HUES6 (cell line): ENCODE data around the gene MOSMO.
"Not testable (repeated sequence)": the region's sequence is repeated elsewhere in the genome, so short reads cannot be mapped to it uniquely, and the experiment has no call there.

Experiments used
- H3K27ac ChIP-seq: 2 replicates; pipeline ENCODE4 v1.7.0; 2013; ENCODE audit warnings: low read depth, mild to moderate bottlenecking, low read length, inconsistent platforms
- H3K27me3 ChIP-seq: 2 replicates; pipeline ENCODE4 v1.6.1; 2013; ENCODE audit warnings: low read length; ENCODE audit not compliant: control insufficient read depth, insufficient read depth
- H3K36me3 ChIP-seq: 2 replicates; pipeline ENCODE4 v1.6.1; 2013; ENCODE audit warnings: low read length; ENCODE audit not compliant: control insufficient read depth, insufficient read depth
- H3K4me1 ChIP-seq: 2 replicates; pipeline ENCODE4 v1.6.1; 2013; ENCODE audit warnings: low read length; ENCODE audit not compliant: control insufficient read depth, insufficient read depth
- H3K4me3 ChIP-seq: 2 replicates; pipeline ENCODE4 v1.5.1; 2013; ENCODE audit warnings: low read depth, low read length
- H3K9ac ChIP-seq: one replicate; pipeline ENCODE4 v1.6.1; 2013; ENCODE audit warnings: mild to moderate bottlenecking, low read length
- H3K9me3 ChIP-seq: 2 replicates; pipeline ENCODE4 v1.6.1; 2013; ENCODE audit warnings: low read depth, low read length; ENCODE audit not compliant: control insufficient read depth, insufficient read depth

Gene MOSMO

GRCh38 chr16:22043882-22044281 is 36.0 kb downstream of the MOSMO start:
- H3K36me3 ChIP-seq, H3K9ac ChIP-seq, H3K9me3 ChIP-seq, H3K4me3 ChIP-seq, H3K27me3 ChIP-seq, H3K4me1 ChIP-seq, H3K27ac ChIP-seq: not testable (repeated sequence)

GRCh38 chr16:22045888-22046287 is 38.0 kb downstream of the MOSMO start:
- H3K9ac ChIP-seq, H3K4me1 ChIP-seq, H3K27ac ChIP-seq, H3K4me3 ChIP-seq, H3K27me3 ChIP-seq, H3K36me3 ChIP-seq, H3K9me3 ChIP-seq: not testable (repeated sequence)

DNA sequence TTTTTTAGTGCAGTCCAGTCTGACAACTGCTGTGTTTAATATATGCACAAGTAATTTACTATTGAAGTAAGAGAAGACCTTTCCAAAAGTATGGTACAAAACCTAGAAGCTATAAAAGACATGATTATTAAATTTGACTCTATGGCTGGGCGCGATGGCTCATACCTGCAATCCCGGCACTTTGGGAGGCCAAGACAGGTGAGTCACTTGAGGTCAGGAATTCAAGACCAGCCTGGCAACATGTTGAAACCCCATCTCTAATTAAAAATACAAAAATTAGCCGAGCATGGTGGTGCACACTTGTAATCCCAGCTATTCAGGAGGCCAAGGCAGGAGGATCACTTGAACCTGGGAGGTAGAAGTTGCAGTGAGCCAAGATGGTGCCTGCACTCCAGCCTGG is 43.1 kb downstream of the MOSMO start:
- Histone ChIP-seq H3K4me3 (no peak overlapping the region), H3K9me3 (no peaks in the 10 kb centered on the region), H3K4me1 (no peaks in the 10 kb centered on the region; the same call in 1 of the 2 replicates), H3K27me3 (no peaks in the 10 kb centered on the region), H3K9ac (no peak overlapping the region), H3K27ac (no peak overlapping the region), H3K36me3 (no peaks in the 10 kb centered on the region)

DNA sequence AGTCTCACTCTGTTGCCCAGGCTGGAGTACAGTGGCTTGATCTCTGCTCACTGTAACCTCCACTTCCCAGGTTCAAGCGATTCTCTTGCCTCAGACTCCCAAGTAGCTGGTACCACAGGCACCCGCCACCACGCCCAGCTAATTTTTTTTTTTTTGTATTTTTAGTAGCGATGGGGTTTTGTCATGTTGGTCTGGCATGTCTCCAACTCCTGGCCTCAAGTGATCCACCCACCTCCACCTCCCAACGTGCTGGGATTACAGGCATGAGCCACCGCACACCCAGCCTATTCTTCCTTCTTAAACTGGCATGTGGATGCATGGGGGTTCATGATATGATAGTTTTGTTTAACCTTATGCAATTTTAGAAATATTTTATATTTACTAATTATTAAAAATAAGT is 45.1 kb downstream of the MOSMO start:
- Histone ChIP-seq H3K27me3 (no peaks in the 10 kb centered on the region), H3K4me1 (no peaks in the 10 kb centered on the region; the same call in 1 of the 2 replicates), H3K9me3 (no peaks in the 10 kb centered on the region), H3K27ac (no peak overlapping the region), H3K4me3 (no peak overlapping the region), H3K9ac (no peak overlapping the region), H3K36me3 (no peaks in the 10 kb centered on the region)

DNA sequence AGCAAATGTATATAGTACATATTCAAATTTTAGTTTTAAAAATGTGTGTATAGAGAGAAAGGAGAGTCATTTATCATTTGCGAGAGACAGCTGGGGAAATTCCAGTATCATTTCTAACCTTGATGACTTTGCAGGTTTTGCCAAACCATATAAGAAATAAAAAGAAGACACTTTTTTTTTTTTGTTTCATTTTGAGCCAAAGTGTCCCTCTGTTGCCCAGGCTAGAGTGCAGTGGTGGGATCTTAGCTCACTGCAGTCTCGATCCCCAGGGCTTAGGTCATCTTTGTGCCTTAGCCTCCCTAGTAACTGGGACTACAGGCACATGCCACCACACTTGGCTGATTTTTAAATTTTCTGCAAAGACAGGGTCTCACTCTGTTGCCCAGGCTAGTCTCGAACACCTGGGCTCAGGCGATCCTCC is 46.0 kb downstream of the MOSMO start:
- H3K36me3 ChIP-seq = no peaks in the 10 kb centered on the region
- no peak overlapping the region for H3K4me3 ChIP-seq
- H3K27me3 ChIP-seq = no peaks in the 10 kb centered on the region
- H3K9me3 ChIP-seq = no peaks in the 10 kb centered on the region
- no peaks in the 10 kb centered on the region; the same call in 1 of the 2 replicates for H3K4me1 ChIP-seq
- no peak overlapping the region for H3K27ac ChIP-seq
- H3K9ac ChIP-seq = no peak overlapping the region

DNA sequence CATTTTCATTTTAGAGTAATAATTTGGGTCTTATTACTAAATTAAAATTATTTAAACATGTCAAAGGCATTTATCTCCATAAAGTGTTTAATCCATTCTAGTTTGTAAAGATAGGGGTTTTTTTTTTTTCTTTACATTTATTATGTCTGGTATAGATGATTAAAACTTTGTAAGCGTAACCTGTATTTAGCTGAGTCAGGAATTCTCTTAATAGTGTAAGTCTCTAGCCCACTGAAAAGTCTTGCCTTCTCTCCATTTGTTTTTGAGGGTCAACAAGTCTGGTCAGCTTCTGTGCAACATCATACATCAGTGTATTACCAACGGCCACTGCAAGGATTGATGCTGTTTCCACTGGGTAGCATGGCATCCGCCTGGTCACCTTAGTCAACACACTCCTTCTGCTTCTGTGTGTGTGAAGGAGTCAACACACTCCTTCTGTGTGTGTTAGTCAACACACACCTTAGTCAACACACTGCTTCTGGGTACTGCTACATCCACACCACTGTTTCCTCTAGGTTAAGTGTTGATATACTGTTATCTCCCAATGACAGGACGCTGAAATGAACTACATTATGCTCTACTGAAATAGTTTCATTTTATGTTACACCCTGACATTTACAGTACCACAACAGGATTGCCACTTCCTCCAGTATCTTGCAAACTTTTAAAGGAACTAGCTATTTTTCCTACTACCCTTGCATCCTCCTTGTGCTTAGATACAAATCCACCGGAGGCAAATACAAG is 47.1 kb downstream of the MOSMO start:
- no peaks in the 10 kb centered on the region; the same call in 1 of the 2 replicates for H3K4me1 ChIP-seq
- H3K27me3 ChIP-seq = no peaks in the 10 kb centered on the region
- no peaks in the 10 kb centered on the region for H3K36me3 ChIP-seq
- no peak overlapping the region for H3K9ac ChIP-seq
- no peak overlapping the region for H3K4me3 ChIP-seq
- no peaks in the 10 kb centered on the region for H3K9me3 ChIP-seq
- H3K27ac ChIP-seq = no peak overlapping the region

DNA sequence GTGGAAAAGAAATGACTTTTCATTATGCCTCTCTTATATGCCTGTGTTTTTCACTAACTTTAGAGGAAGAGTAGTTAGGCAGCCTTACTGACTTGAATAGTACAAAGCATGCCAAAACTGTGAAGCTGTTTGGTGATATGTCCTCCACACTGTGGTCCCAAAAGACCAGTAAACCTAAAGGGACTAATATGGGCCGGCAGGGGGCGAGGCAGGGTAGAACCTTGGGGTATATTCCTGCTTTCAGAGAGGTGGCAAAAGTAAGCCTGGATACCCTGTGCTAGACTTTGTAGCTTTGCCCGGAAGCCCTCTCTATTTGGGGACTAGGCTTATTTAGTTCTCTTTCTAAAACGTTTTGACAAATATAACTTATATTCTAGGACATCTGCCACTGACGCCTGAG is 48.0 kb downstream of the MOSMO start:
- H3K27me3 ChIP-seq = no peaks in the 10 kb centered on the region
- H3K36me3 ChIP-seq = no peaks in the 10 kb centered on the region
- no peak overlapping the region for H3K27ac ChIP-seq
- no peaks in the 10 kb centered on the region for H3K9me3 ChIP-seq
- no peak overlapping the region for H3K9ac ChIP-seq
- H3K4me1 ChIP-seq = no peaks in the 10 kb centered on the region; the same call in 1 of the 2 replicates
- no peak overlapping the region for H3K4me3 ChIP-seq

DNA sequence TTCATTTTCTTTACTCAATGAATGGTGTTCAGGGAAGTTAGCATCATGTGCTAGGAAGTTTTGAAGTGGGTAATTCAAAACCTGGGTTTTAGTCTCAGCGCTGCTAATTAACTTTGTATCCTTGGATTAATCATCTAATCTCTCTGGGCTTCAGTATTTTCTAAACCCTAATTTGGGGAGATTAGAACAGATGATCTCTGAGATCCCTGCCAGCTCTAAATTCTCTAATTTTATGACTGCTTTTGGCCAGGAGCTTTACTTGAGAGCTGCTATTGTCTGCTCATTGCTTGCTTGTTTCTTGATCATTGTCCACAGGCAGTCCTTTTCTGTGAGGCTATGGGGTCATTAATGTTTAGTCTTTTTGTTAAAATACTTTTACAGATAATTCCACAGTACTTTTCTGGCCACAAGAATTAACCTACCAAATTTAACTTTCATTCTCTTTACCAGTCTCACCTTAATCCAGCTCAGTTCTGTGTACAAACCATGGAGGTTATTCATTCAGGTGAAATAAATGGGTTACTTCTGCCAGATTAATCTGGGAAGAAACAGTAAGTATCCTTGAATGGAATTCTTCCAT is 56.1 kb downstream of the MOSMO start:
- Histone ChIP-seq H3K4me3 (no peak overlapping the region), H3K9ac (no peak overlapping the region), H3K27ac (no peak overlapping the region), H3K36me3 (no peaks in the 10 kb centered on the region), H3K4me1 (peaks cover 5% of the 10 kb centered on the region; the same call in 1 of the 2 replicates), H3K9me3 (peaks cover 13% of the 10 kb centered on the region), H3K27me3 (no peaks in the 10 kb centered on the region)

DNA sequence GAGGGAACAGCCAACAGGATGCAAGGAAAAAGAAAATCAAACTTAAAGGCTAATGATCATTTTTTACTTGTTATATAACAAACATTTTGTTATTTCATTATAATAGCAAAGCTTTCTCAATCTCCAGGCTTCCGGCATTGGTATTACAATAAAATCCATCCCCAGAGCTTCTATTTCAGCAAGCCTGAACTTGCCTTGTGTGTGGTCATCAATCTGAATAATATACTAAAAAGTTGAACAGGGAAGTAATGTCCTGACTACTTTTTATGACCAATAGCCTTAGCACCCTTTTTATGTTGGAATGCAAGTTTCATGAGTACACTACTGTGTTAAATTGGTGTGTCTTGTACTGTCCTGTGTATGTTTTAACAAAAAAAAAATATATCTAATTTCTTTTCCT is 57.3 kb downstream of the MOSMO start:
- H3K27ac ChIP-seq = no peak overlapping the region
- H3K4me1 ChIP-seq = peaks cover 5% of the 10 kb centered on the region; the same call in 1 of the 2 replicates
- no peaks in the 10 kb centered on the region for H3K36me3 ChIP-seq
- H3K27me3 ChIP-seq = no peaks in the 10 kb centered on the region
- peaks cover 13% of the 10 kb centered on the region for H3K9me3 ChIP-seq
- H3K9ac ChIP-seq = no peak overlapping the region
- no peak overlapping the region for H3K4me3 ChIP-seq

GRCh38 chr16:22070361-22071330 is 62.7 kb downstream of the MOSMO start:
- H3K4me3 ChIP-seq = no peak overlapping the region
- H3K27me3 ChIP-seq = no peaks in the 10 kb centered on the region
- no peaks in the 10 kb centered on the region for H3K4me1 ChIP-seq
- peaks cover 13% of the 10 kb centered on the region for H3K9me3 ChIP-seq
- no peak overlapping the region for H3K9ac ChIP-seq
- no peaks in the 10 kb centered on the region for H3K36me3 ChIP-seq
- no peak overlapping the region for H3K27ac ChIP-seq
